ENCODE measurements around the gene INHBB.

INHBB gene

DNA sequence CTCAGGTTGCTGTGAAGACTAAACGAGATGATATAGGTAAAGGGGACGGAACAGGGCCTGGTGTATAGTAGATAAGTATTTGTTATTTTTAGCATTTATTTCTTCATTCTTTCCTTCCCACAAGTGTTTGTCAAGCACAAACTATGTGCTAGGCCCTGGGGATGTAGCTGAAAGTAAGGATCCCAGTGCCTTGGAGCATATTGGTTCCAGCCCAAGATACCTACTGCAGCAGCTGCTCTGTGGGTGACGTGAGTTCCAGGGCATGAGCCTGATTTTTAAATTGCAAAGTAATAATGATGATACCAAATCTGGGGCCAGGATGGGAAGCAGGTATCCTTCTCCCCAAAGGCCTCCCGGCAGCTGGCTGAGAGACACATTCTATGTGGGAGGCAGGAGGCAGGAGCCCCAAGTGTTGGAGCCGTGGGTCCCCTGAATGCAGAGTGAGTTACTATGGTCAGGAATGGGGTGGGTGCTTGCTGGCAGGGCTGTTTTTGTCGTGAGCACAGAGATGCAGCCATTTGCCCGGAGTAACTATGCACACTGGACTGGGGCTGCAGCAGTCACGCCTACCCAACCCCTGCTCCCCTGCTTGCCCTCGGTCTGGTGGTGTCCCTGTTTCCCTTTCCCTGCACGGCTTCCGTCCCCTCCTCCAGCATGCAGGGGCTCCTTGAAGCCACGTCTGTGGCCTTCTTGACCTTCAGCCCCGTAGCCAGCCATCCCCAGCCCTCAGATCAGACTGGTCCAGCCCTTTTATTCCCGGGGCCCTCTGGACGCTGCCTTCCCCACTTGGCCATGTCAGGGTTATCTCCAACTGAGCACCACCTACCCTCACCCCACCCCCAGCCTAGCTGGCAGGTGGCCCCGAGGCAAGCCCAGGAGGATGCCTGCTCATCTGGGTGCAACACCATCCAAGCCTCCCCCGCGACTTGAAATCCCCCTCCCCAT, 52.4 kb downstream of the INHBB start:
- no peak for DNase-seq (ENCODE audit: low spot score)

DNA sequence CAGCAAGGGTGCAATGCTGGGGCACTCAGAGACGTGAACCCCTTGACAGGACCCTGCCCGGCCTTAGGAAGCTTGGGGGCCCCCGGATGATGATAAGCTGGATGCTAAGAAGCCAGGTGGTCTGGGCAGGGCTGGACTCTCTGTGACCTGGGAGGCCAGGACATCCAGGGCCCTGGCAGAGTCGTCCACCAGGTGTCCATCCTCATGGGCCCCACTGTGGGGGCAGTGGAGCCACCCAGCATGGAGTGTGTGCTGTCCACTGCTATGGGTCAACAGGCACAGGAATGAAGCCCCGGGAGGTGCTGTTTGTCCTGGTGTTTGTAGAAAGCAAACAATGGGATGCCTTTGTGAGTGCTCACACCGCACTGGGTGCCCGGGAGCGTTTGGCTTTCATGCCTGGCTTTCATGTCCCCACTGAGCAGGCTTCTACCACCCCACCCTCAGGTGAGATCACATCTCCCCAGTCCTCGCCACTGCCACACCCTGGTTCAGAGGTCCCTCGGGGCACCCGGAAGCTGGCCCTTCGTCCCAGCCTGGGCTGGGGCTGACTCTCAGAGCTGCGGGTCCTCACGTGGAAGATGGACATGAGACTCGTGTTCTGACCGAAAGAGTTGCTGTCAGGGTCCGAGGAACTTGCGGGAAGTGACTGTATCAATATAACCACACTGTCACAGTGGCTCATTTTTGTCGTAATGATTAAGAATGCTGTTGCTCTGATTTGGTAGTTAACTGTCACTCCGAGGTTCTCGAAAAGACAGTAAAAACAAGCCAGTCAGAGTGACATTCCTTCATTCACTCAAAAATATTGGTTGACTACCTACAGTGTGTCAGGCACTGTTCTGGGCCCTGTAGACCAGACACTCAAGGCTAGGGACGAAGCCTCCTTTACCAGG, 53.3 kb downstream of the INHBB start:
- DNase-seq (ENCODE audit: low spot score): no peak

DNA sequence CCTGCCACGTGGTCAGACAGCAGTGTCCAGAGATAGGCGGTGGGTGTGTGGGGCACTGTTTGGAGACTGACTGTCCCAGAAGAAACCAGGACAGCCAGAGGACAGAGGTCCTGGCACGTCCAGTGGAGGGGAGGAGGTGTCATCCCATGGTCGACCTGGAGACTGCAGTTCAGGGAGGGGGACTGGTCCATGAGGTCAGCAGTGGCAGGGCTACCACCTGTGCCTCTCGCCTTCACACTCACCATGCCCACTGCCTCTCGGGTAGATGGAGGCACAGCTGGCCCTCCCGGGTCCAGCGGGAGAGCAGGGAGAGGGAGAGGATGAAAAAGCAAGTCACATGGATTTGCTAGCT, 53.9 kb downstream of the INHBB start:
- DNase-seq (ENCODE audit: low spot score): no peak

DNA sequence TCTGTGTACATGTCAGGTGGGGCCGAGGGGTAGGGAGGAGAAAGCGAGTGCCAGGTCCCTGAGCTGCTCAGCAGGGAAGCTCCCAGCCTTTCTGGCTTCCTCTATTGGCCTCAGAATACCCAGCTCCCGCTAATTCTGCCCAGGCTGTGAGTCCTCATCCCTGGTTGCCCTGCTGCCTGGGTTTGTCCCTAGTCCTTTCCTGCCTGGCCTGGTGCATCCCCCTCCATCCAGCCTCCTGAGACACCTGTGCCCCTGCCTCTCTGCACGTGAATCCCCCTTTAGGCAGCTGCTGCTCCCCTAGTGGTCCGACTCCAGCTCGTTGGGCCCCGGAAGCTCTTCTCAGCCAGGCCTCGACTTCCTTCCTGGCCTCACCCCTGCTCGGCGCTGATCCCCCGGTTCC, 54.6 kb downstream of the INHBB start:
- no peak for DNase-seq (ENCODE audit: low spot score)

Measured in NAMALWA (cell line).